B cell (primary cell): ENCODE data around the gene NR6A1. TPM values are rescaled to one million over a fixed set of nuclear protein-coding genes. Genes with fewer than 3 reads are reported as not detected.

Experiments
- ATAC-seq: fragments of 200-7000 bp; cut with Tn5 transposase; one replicate; pipeline ENCODE4 v1.10.0; 2021; ENCODE audit warnings: low read depth, mild to moderate bottlenecking, moderate number of reproducible peaks, moderate library complexity
- CTCF ChIA-PET: fragments of 350-600 bp; sonication (Branson Sonifier 250); formaldehyde crosslinking; loops from one replicate; lab custom pipeline; 2021; ENCODE audit warnings: antibody characterized with exemption, inconsistent platforms; lab: Charles Lee
- POLR2A ChIA-PET: fragments of 350-600 bp; sonication (Branson Sonifier 250); formaldehyde crosslinking; loops from one replicate; lab custom pipeline; 2021; ENCODE audit warnings: antibody characterized with exemption; lab: Charles Lee
- DNase-seq: peaks from one replicate; pipeline ENCODE4 v3.0.0; 2013
- H2AFZ ChIP-seq: 2 replicates; pipeline ENCODE4 v1.6.1; 2012; ENCODE audit warnings: mild to moderate bottlenecking, low read depth, low read length; ENCODE audit not compliant: insufficient read depth, poor library complexity, severe bottlenecking
- H3K27ac ChIP-seq, 2 donors: 1 replicate in 1 of 2; 2 replicates in 1 of 2; pipeline ENCODE4 v1.5.1; 2012 to 2013; ENCODE audit warnings: low read length in 2 of 2, mild to moderate bottlenecking in 2 of 2, moderate library complexity in 1 of 2
- H3K27me3 ChIP-seq, 4 experiments: fragments of 200-600 bp in 1 of 4; sonication (generic) in 1 of 4; replicated peaks in 1 of 4; 1 replicate in 2 of 4; 2 replicates in 2 of 4; pipeline versions ENCODE4 v1.6.1 to v1.7.0; 2013 to 2016; ENCODE audit warnings: low read length in 3 of 4, mild to moderate bottlenecking in 2 of 4, mixed read lengths in 1 of 4, moderate library complexity in 1 of 4; ENCODE audit not compliant: insufficient read depth in 4 of 4, control insufficient read depth in 3 of 4; ENCODE audit errors: control extremely low read depth in 1 of 4
- H3K36me3 ChIP-seq, 2 experiments: replicated peaks in 1 of 2; 1 replicate in 1 of 2; 2 replicates in 1 of 2; pipeline versions ENCODE4 v1.6.1 to v1.7.1; 2013; ENCODE audit warnings: low read length in 1 of 2; ENCODE audit not compliant: insufficient read depth in 2 of 2, control insufficient read depth in 1 of 2; ENCODE audit errors: control extremely low read depth in 1 of 2, extremely low read depth in 1 of 2
- H3K4me1 ChIP-seq, 2 donors: fragments of 200-600 bp in 1 of 2; sonication (generic) in 1 of 2; 1 replicate in 1 of 2; 2 replicates in 1 of 2; pipeline versions ENCODE4 v1.5.1 to v1.6.1; 2013 to 2017; ENCODE audit warnings: low read length in 2 of 2; ENCODE audit not compliant: control insufficient read depth in 2 of 2, insufficient read depth in 2 of 2
- H3K4me2 ChIP-seq: replicated peaks from 2 replicates; pipeline ENCODE3; 2012; ENCODE audit warnings: mild to moderate bottlenecking, low read depth, low read length; ENCODE audit not compliant: poor library complexity, severe bottlenecking
- H3K4me3 ChIP-seq, 5 experiments: fragments of 200-600 bp in 1 of 5; sonication (generic) in 1 of 5; 1 replicate in 3 of 5; 2 replicates in 2 of 5; pipeline versions ENCODE4 v1.5.1 to v1.7.0; 2011 to 2016; ENCODE audit warnings: low read length in 4 of 5, mild to moderate bottlenecking in 4 of 5, low read depth in 2 of 5, control low read depth in 1 of 5, moderate library complexity in 1 of 5; ENCODE audit not compliant: insufficient read depth in 1 of 5; ENCODE audit errors: control extremely low read depth in 1 of 5, extremely low read depth in 1 of 5
- H3K79me2 ChIP-seq: fragments of 200-600 bp; sonication (generic); one replicate; pipeline ENCODE4 v1.6.0; 2016; ENCODE audit warnings: low read length; ENCODE audit not compliant: control insufficient read depth, insufficient read depth
- H3K9ac ChIP-seq: fragments of 200-600 bp; sonication (generic); 2 replicates; pipeline ENCODE4 v1.6.1; 2017; ENCODE audit warnings: mild to moderate bottlenecking, low read length, moderate library complexity
- H3K9me3 ChIP-seq, 3 donors: one replicate each; pipeline versions ENCODE4 v1.6.1 to v1.7.1; 2013; ENCODE audit warnings: low read length in 2 of 3; ENCODE audit not compliant: control insufficient read depth in 2 of 3, insufficient read depth in 1 of 3; ENCODE audit errors: control extremely low read depth in 1 of 3
- H4K20me1 ChIP-seq: 2 replicates; pipeline ENCODE4 v1.6.0; 2012; ENCODE audit warnings: mild to moderate bottlenecking, low read length; ENCODE audit not compliant: insufficient read depth, control insufficient read depth, poor library complexity, severe bottlenecking
- H3K27ac Mint-ChIP-seq: one replicate; pipeline ENCODE4 v1.8.0; 2021; ENCODE audit warnings: mixed read lengths
- H3K27me3 Mint-ChIP-seq: one replicate; pipeline ENCODE4 v1.8.0; 2021; ENCODE audit warnings: mixed read lengths
- H3K4me1 Mint-ChIP-seq: one replicate; pipeline ENCODE4 v1.8.0; 2021; ENCODE audit warnings: mixed read lengths
- H3K4me3 Mint-ChIP-seq: one replicate; pipeline ENCODE4 v1.8.0; 2021; ENCODE audit warnings: mixed read lengths
- H3K9me3 Mint-ChIP-seq: one replicate; pipeline ENCODE4 v1.8.0; 2022; ENCODE audit warnings: mixed read lengths; ENCODE audit not compliant: insufficient read depth
- EZH2 ChIP-seq: IDR thresholded peaks from 2 replicates; pipeline ENCODE4 v1.6.1; 2012; ENCODE audit warnings: borderline replicate concordance, low read depth, mild to moderate bottlenecking, moderate library complexity, low read length; ENCODE audit not compliant: insufficient read depth, poor library complexity, severe bottlenecking
- WGBS: methylation state at CpG from one replicate; pipeline ENCODE4 v1.1.5; 2013; ENCODE audit warnings: missing lambda C conversion rate; ENCODE audit not compliant: insufficient coverage; 5-methylcytosine and 5-hydroxymethylcytosine counted together
- intact Hi-C: fragments of 100-400 bp; cut with micrococcal nuclease; formaldehyde crosslinking; loops from one replicate; pipeline ENCODE4 v1.10.0; 2022
- polyA plus RNA-seq: library from polyadenylated mRNA; depleted of rRNA; stranded (reverse); fragments of >200 nt; gene quantifications from 2 replicates; pipeline ENCODE4 v1.2.3, GENCODE V29; 2012
- total RNA-seq, 2 donors: library from RNA; stranded (reverse); fragments of 120-200 nt in 1 of 2; gene quantifications; 1 replicate in 1 of 2; 2 replicates in 1 of 2; pipeline versions ENCODE4 v1.2.3 to v1.2.4, GENCODE V29; 2013 to 2022
- TF ChIP-seq, protein P1 (sequence below): fragments of 200-600 bp; IDR thresholded peaks from one replicate; pipeline ENCODE4 v1.8.0; 2022; ENCODE audit warnings: antibody characterized with exemption, mild to moderate bottlenecking

The NR6A1 gene
- total and polyA plus RNA-seq, 2 donors (not counting 1 experiment from before 2014, with no cell fraction given): 0.09 to 0.67 TPM

- TF ChIP-seq, protein P1, sequence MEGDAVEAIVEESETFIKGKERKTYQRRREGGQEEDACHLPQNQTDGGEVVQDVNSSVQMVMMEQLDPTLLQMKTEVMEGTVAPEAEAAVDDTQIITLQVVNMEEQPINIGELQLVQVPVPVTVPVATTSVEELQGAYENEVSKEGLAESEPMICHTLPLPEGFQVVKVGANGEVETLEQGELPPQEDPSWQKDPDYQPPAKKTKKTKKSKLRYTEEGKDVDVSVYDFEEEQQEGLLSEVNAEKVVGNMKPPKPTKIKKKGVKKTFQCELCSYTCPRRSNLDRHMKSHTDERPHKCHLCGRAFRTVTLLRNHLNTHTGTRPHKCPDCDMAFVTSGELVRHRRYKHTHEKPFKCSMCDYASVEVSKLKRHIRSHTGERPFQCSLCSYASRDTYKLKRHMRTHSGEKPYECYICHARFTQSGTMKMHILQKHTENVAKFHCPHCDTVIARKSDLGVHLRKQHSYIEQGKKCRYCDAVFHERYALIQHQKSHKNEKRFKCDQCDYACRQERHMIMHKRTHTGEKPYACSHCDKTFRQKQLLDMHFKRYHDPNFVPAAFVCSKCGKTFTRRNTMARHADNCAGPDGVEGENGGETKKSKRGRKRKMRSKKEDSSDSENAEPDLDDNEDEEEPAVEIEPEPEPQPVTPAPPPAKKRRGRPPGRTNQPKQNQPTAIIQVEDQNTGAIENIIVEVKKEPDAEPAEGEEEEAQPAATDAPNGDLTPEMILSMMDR: no peak
- TF ChIP-seq EZH2: no peak
- no peak for ATAC-seq
- Histone ChIP-seq H3K36me3 (no peaks in the 10 kb centered on the region), H3K4me3 (no peak overlapping the region), H3K9me3 (peaks cover 0 to 4% (median 0%) of the 10 kb centered on the region in 3 donors), H3K79me2 (no peaks in the 10 kb centered on the region), H3K9ac (no peak overlapping the region), H3K4me2 (no peak overlapping the region), H2AFZ (no peak overlapping the region), H3K27ac (no peak overlapping the region), H4K20me1 (no peaks in the 10 kb centered on the region), H3K4me1 (no peaks in the 10 kb centered on the region), H3K27me3 (no peaks in the 10 kb centered on the region)
- no CpG with 5 or more reads among the region's 1 CpG for WGBS
- Mint-ChIP-seq H3K9me3 (no peaks in the 10 kb centered on the region), H3K4me3 (no peak overlapping the region), H3K27me3 (no peaks in the 10 kb centered on the region), H3K4me1 (no peaks in the 10 kb centered on the region), H3K27ac (no peak overlapping the region)
- intact Hi-C loops: no loop called here
- DNase-seq: no peak
- POLR2A ChIA-PET: no interaction called here
- CTCF ChIA-PET: no interaction called here
Measured at GRCh38 chr9:124583134-124583533, 188.0 kb downstream of the NR6A1 start.

DNA sequence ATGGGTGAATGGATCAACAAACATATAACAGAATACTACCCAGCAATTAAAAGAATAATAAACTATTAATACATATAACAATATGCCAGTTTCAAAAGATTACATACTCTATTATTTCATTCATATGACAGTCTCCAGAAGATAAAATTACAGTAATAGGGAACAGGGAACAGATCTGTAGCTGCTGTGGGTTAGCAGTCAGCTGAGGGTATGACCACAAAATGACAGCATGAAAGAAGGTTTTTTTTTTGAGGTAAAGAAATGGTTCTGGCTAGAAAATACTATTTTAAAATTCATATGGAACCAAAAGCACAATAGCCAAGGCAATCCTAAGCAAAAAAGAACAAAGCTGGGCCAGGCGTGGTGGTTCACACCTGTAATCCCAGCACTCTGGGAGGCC is 190.9 kb downstream of the NR6A1 start:
- no peaks in the 10 kb centered on the region for H3K9me3 Mint-ChIP-seq
- Histone ChIP-seq H3K27me3 (no peaks in the 10 kb centered on the region), H3K9me3 (peaks cover 0 to 4% (median 0%) of the 10 kb centered on the region in 3 donors), H3K79me2 (no peaks in the 10 kb centered on the region), H3K9ac (no peak overlapping the region), H4K20me1 (no peaks in the 10 kb centered on the region), H3K4me3 (no peak overlapping the region), H3K27ac (no peak overlapping the region), H3K4me1 (no peaks in the 10 kb centered on the region), H3K4me2 (no peak overlapping the region), H3K36me3 (no peaks in the 10 kb centered on the region), H2AFZ (no peak overlapping the region)
- H3K4me3 Mint-ChIP-seq: no peak overlapping the region
- no peaks in the 10 kb centered on the region for H3K4me1 Mint-ChIP-seq
- intact Hi-C loops: no loop called here
- ATAC-seq (no peak), DNase-seq (no peak)
- WGBS: no CpG with 5 or more reads among the region's 1 CpG
- no peak for TF ChIP-seq EZH2
- TF ChIP-seq, protein P1: no peak
- no peaks in the 10 kb centered on the region for H3K27me3 Mint-ChIP-seq
- POLR2A ChIA-PET: no interaction called here
- H3K27ac Mint-ChIP-seq: no peak overlapping the region
- CTCF ChIA-PET: no interaction called here
